Upper lobe of left lung (tissue), 6 donors: Measurements from ENCODE around the gene SLC9A9. TPM values are rescaled to one million over a fixed set of nuclear protein-coding genes. Genes with fewer than 3 reads are reported as not detected.

Experiments used
- ATAC-seq, 2 donors: fragments of 200-7000 bp; cut with Tn5 transposase; one replicate each; pipeline ENCODE4 v1.9.1; 2022; ENCODE audit warnings: mild to moderate bottlenecking in 2 of 2, moderate library complexity in 2 of 2; ENCODE audit not compliant: low FRiP score in 2 of 2
- DNase-seq, 2 donors: peaks; one replicate each; pipeline ENCODE4 v3.0.0-alpha.2; 2019 to 2020
- H3K27ac ChIP-seq, 4 donors: fragments of 200-600 bp; sonication (generic); one replicate each; pipeline ENCODE4 v1.5.1; 2016 to 2019
- H3K27me3 ChIP-seq, 4 donors: fragments of 200-600 bp; sonication (generic); one replicate each; pipeline ENCODE4 v1.5.1; 2017 to 2019
- H3K36me3 ChIP-seq, 4 donors: fragments of 200-600 bp; sonication (generic); one replicate each; pipeline ENCODE4 v1.5.1; 2016 to 2019
- H3K4me1 ChIP-seq, 4 donors: fragments of 200-600 bp; sonication (generic); one replicate each; pipeline ENCODE4 v1.5.1; 2018 to 2019
- H3K4me3 ChIP-seq, 4 donors: fragments of 200-600 bp; sonication (generic); one replicate each; pipeline ENCODE4 v1.5.1; 2017 to 2019; ENCODE audit warnings: mild to moderate bottlenecking in 2 of 4, moderate library complexity in 1 of 4
- H3K9me3 ChIP-seq, 4 donors: fragments of 200-600 bp; sonication (generic); one replicate each; pipeline ENCODE4 v1.5.1; 2018 to 2019
- EP300 ChIP-seq, 4 donors: sonication (generic); formaldehyde crosslinking; IDR thresholded peaks; one replicate each; pipeline ENCODE4 v1.5.1; 2017; ENCODE audit warnings: antibody characterized with exemption in 4 of 4, control low read depth in 2 of 4
- POLR2A ChIP-seq, 4 donors: fragments of 450-650 bp; IDR thresholded peaks; one replicate each; pipeline ENCODE4 v1.5.1; 2016 to 2017; ENCODE audit warnings: antibody characterized with exemption in 4 of 4, mild to moderate bottlenecking in 2 of 4
- POLR2AphosphoS5 ChIP-seq, 2 donors: sonication (generic); formaldehyde crosslinking; IDR thresholded peaks; one replicate each; pipeline ENCODE4 v1.5.1; 2017; ENCODE audit warnings: antibody characterized with exemption in 2 of 2
- WGBS, 2 donors: methylation state at CpG; one replicate each; pipeline ENCODE4 v1.1.5; 2017 to 2018; 5-methylcytosine and 5-hydroxymethylcytosine counted together
- total RNA-seq, 6 donors: library from RNA; depleted of rRNA in 4 of 6; stranded (reverse); fragments of >200 nt in 4 of 6; gene quantifications; one replicate each; pipeline versions ENCODE4 v1.1.0 to v1.2.1, GENCODE V29; 2016 to 2021
- TF ChIP-seq, protein P1 (sequence below), 6 experiments: fragments of 450-650 bp in 4 of 6; fragments of 200-600 bp in 2 of 6; sonication (generic) in 2 of 6; IDR thresholded peaks; one replicate each; pipeline ENCODE4 v1.5.1; 2016 to 2019; ENCODE audit warnings: antibody characterized with exemption in 6 of 6
- donor health status: DM: no; HTN: no; CAD: no; lungs with moderate emphysema.
- donor health status: DM: no; HTN: yes; CAD: no; lungs with severe emphysema.

The SLC9A9 gene
- total RNA-seq, 6 donors from 2014 or later = 4.2 to 20.4 (median 8.7) TPM

DNA sequence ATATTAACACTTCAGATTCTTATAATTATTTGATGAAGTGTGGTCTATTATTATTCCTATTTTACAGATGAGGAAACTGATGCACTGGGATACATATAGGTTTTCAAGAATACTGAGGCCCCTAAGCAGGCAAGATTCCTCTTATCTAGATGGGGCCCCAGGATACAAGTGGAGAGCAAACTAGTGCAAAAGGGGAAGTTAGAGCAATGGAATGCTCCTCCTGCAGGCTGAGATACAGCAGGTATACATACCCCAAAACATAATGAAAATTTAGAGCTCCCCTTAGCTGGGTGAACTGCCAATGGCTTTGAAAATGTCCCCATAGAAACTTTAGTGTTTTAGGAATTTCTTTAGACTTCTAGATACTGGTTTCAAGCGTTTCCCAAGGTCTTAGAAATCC lies 481.6 kb downstream of the SLC9A9 start:
- WGBS, 2 donors = 90 to 100% methylated on average over 1 of the region's 1 CpG
- H3K4me3 ChIP-seq = no peak overlapping the region
- DNase-seq = no peak
- H3K4me1 ChIP-seq = no peaks in the 10 kb centered on the region
- H3K36me3 ChIP-seq = no peaks in the 10 kb centered on the region
- no peak for ATAC-seq
- no peaks in the 10 kb centered on the region for H3K27me3 ChIP-seq
- no peaks in the 10 kb centered on the region for H3K9me3 ChIP-seq
- no peak overlapping the region for H3K27ac ChIP-seq
- TF ChIP-seq, protein P1, sequence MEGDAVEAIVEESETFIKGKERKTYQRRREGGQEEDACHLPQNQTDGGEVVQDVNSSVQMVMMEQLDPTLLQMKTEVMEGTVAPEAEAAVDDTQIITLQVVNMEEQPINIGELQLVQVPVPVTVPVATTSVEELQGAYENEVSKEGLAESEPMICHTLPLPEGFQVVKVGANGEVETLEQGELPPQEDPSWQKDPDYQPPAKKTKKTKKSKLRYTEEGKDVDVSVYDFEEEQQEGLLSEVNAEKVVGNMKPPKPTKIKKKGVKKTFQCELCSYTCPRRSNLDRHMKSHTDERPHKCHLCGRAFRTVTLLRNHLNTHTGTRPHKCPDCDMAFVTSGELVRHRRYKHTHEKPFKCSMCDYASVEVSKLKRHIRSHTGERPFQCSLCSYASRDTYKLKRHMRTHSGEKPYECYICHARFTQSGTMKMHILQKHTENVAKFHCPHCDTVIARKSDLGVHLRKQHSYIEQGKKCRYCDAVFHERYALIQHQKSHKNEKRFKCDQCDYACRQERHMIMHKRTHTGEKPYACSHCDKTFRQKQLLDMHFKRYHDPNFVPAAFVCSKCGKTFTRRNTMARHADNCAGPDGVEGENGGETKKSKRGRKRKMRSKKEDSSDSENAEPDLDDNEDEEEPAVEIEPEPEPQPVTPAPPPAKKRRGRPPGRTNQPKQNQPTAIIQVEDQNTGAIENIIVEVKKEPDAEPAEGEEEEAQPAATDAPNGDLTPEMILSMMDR (IDR thresholded peaks at IDR 0.05) = no peak
- TF ChIP-seq POLR2A (IDR thresholded peaks at IDR 0.05) = no peak
- TF ChIP-seq POLR2AphosphoS5 (IDR thresholded peaks at IDR 0.05) = no peak
- TF ChIP-seq EP300 (IDR thresholded peaks at IDR 0.05) = no peak

DNA sequence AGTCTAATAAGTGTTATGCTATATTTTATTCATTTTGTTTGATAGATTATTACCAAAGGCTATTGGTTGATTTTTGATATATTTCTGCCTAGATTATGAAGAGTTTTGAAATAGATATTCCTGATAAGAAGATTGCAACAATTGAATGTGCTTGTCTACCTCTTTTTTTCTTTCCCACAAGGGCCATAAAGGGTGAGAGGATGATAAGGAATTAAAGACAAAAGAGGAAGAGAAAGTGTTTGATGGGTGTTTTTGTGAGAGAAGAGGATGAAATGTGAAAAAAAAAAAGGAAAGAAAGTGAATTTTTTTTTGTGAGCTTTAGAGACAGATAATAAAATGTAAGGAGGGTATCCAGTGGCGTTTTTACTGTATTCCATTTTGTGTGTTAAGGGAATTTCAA lies 484.3 kb downstream of the SLC9A9 start:
- ATAC-seq = no peak
- 83 to 84% methylated on average over 1 of the region's 1 CpG for WGBS, 2 donors
- H3K4me3 ChIP-seq = no peak overlapping the region
- TF ChIP-seq POLR2AphosphoS5 (IDR thresholded peaks at IDR 0.05) (no peak), POLR2A (IDR thresholded peaks at IDR 0.05) (no peak), EP300 (IDR thresholded peaks at IDR 0.05) (no peak)
- TF ChIP-seq, protein P1 (IDR thresholded peaks at IDR 0.05) = no peak
- no peaks in the 10 kb centered on the region for H3K9me3 ChIP-seq
- no peak for DNase-seq
- H3K27ac ChIP-seq = no peak overlapping the region
- H3K27me3 ChIP-seq = no peaks in the 10 kb centered on the region
- H3K36me3 ChIP-seq = no peaks in the 10 kb centered on the region
- no peaks in the 10 kb centered on the region for H3K4me1 ChIP-seq

DNA sequence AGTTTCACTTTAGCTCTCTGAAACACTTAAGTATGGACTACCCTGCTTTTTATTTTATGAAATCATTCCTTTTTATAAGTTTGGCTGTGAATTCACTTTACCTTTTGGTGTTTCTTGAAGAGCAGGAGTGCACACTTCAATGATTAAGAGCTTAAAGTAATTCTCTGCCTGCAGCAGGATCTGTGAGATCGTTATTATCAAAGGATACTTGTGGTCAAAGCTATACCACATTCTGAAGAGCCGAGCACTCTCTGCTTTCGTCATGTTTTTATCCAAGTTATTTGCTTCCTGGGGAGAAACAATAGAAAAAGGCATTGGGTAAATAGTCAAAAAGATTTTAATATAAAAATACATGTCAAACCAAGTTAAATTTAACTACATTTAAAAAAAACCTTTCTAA lies 485.0 kb downstream of the SLC9A9 start:
- Histone ChIP-seq H3K27ac (no peak overlapping the region), H3K9me3 (no peaks in the 10 kb centered on the region), H3K4me3 (no peak overlapping the region), H3K36me3 (no peaks in the 10 kb centered on the region), H3K27me3 (no peaks in the 10 kb centered on the region), H3K4me1 (no peaks in the 10 kb centered on the region)
- TF ChIP-seq, protein P1 (IDR thresholded peaks at IDR 0.05) = no peak
- no peak for TF ChIP-seq POLR2A (IDR thresholded peaks at IDR 0.05)
- no peak for TF ChIP-seq EP300 (IDR thresholded peaks at IDR 0.05)
- TF ChIP-seq POLR2AphosphoS5 (IDR thresholded peaks at IDR 0.05) = no peak
- 39 to 50% methylated on average over 3 of the region's 3 CpGs for whole genome bisulfite sequencing, 2 donors
- ATAC-seq = no peak
- DNase-seq = no peak

DNA sequence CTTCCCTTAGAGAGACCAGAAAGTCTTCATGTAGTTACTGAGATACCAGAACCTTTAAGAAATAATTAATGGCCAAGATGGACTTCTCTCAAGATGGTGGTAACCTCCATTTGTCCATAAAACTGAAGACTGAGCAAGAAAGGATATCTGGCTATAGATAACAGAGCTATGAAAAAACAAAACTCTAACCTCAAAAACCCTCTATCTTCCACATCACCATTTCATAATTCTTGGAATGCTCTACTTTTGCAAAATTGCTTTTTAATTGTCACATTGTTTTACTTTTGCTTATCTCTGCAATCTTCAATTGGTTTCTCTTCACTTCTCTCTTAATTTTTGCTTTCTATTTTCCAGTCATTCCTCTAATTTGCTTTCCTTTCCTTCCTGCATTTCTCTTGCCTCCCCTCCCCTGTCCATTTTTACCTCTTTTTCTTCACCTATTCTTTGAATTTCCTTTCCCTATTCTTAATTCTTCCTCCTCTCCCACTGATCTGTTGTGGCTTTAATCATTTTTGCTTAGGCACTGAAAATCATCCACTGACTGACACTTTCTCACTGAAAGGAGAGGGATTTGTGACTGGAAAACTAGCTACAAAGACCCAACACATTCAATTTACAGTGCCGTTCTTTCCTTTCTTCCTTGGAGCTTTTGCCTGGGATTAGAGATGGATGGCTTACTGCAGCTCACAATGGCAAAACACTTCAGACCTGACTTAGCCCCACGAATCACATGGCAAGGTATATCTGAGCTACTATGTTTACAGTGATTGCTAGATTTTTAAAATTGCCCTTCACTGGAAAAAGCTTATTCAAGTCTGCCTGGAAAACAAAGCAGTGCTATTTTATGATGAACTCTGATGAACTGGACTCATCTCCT lies 485.9 kb downstream of the SLC9A9 start:
- H3K9me3 ChIP-seq = no peaks in the 10 kb centered on the region
- 91 to 92% methylated on average over 2 of the region's 2 CpGs for WGBS, 2 donors
- H3K27me3 ChIP-seq = no peaks in the 10 kb centered on the region
- H3K4me3 ChIP-seq = no peak overlapping the region
- DNase-seq (no peak), ATAC-seq (no peak)
- no peak overlapping the region for H3K27ac ChIP-seq
- no peak for TF ChIP-seq POLR2AphosphoS5 (IDR thresholded peaks at IDR 0.05)
- no peak for TF ChIP-seq EP300 (IDR thresholded peaks at IDR 0.05)
- no peak for TF ChIP-seq POLR2A (IDR thresholded peaks at IDR 0.05)
- TF ChIP-seq, protein P1 (IDR thresholded peaks at IDR 0.05) = no peak
- H3K36me3 ChIP-seq = no peaks in the 10 kb centered on the region
- no peaks in the 10 kb centered on the region for H3K4me1 ChIP-seq

DNA sequence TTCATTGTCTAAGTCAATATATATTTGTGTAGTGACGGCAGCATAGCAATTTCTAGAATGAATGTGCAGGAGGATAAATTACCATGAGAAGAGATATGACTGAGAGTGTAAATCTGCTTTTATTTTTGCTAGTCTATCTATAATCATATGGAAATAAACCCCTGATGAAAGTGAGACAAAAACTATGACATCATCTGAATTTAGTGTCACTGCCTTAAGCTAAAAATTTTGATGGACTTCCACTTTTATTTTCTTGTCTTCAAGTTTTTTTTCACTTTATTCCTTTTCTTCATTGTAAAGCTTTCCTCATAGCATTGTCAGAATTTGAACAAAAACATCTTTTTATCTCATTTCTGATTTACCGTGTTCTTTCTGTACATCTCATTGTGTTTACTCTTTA lies 486.7 kb downstream of the SLC9A9 start:
- Histone ChIP-seq H3K9me3 (no peaks in the 10 kb centered on the region), H3K36me3 (no peaks in the 10 kb centered on the region), H3K4me1 (no peaks in the 10 kb centered on the region), H3K4me3 (no peak overlapping the region), H3K27me3 (no peaks in the 10 kb centered on the region), H3K27ac (no peak overlapping the region)
- no peak for ATAC-seq
- WGBS, 2 donors = 93 to 96% methylated on average over 2 of the region's 2 CpGs
- TF ChIP-seq POLR2AphosphoS5 (IDR thresholded peaks at IDR 0.05) (no peak), EP300 (IDR thresholded peaks at IDR 0.05) (no peak)
- TF ChIP-seq, protein P1 (IDR thresholded peaks at IDR 0.05) = no peak
- no peak for DNase-seq
